Amygdala (tissue), 56 donors: ENCODE measurements around the gene FAM184A.
"Not testable (repeated sequence)": the region's sequence is repeated elsewhere in the genome, so short reads cannot be mapped to it uniquely, and the experiment has no call there.

Experiments used
- DNase-seq, 56 donors: peaks; one replicate each; lab custom pipeline; 2025; lab: John Stamatoyannopoulos, UW

FAM184A gene

DNA sequence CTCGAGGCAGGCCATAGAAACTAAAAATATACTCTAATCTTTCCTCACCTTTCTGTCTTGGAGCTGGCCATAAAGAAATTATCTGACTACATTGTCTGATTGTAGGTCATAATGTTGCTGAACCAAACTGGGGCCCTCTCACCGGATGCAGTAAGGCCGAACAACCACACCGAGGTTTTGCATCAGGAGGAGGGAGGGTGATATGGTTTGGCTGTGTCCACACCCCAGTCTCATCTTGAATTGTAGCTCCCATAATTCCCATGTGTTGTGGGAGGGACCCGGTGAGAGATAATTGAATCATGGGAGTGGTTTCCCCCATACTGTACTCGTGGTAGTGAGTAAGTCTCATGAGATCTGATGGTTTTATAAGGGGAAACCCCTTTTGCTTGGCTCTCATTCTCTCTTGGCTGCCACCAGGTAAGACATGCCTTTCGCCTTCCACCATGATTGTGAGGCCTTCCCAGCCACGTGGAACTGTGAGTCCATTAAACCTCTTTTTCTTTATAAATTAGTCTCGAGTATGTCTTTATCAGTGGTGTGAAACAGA is 19.4 kb upstream of the FAM184A start:
- DNase-seq = not testable (repeated sequence)

GRCh38 chr6:119096721-119097565 is 18.5 kb upstream of the FAM184A start:
- DNase-seq = peak in 48 of 56 donors; percentile 5 to 88 (median 48)

GRCh38 chr6:119090256-119090655 is 11.8 kb upstream of the FAM184A start:
- no peak for DNase-seq

- DNase-seq = no peak
These were observed 6.3 kb upstream of the FAM184A start for GRCh38 chr6:119084784-119085183.

- DNase-seq = no peak
These were observed 4.5 kb upstream of the FAM184A start for GRCh38 chr6:119083007-119083406.

DNA sequence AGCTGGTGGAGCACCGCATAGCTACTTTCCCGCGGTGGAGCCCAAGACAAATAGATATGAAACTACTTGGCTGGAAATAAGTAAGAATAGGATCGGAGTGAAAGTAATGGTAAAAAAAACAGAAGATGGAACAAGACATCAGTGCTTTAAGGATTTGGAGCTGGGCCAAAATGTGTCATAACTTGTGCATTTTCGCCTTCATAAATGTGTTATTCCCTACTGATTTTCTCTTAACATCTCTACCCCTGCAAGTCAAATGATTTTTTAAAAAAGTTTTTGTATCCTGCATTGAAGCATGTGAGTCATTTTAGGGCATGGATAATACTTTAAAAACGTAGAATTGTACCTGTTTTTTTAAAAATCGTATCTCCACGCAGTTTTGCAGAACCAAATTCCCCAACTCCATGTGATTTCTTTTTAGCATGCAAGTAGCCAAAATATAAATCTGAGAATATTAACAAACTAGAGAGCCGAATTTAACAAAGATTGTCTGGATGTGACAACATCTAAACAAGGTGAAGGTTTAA is 882 bp upstream of the FAM184A start:
- peak in 2 of 56 donors; percentile 31 to 36 for DNase-seq

- peak in 31 of 56 donors; percentile 4 to 59 (median 23) for DNase-seq
These were observed 655 bp downstream of the FAM184A start for GRCh38 chr6:119077643-119078375.

DNA sequence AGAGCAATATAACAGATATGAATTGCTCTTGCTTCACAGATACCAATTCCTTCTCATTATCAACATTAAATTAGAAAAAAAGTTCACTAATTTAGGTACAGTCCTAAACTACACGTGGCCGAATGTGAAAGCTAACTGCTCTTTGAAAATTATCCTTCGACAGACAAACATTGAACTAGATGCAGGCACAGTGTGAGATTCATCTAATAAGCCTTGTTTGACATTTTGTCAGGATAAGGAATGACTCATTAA is 1.1 kb downstream of the FAM184A start:
- DNase-seq = no peak

DNA sequence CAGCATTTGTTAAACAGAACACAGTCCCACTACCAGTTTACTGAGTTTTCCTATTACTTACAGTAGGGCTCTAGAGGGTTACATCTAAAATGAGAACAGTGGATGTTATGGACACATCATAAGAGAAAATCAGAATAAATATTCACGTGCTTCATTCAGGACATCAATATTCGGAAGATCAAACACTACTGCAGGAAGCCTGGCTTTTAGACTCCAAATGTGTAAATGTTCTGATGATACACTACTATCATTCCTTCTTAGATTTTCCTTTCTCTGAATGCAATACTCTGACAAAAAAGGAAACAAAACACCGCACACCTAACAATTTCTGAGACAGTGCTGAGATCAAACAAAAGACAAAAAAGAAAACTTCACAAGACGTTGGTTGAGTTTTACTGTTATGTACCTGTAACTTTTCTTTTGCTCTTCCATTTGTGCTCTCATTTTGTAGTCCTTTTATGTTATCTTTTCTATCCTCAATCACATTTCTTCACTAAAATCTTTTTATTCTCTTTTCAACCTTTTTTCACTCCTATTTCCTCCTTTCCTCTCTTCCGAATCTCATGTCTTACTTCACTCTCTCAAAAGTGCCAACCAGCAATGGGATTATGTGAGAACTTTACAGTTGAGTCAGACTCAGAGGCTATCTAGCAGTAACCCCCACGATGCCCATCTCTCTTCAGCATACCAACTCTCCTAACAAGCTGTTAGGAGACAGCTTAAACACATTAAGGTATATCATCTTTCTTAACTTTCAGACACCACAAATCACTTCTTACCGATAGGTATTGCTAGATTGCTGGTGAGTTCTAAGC is 1.7 kb downstream of the FAM184A start:
- DNase-seq = no peak

- DNase-seq = no peak
These were observed 2.3 kb downstream of the FAM184A start for GRCh38 chr6:119076173-119076572.

GRCh38 chr6:119075200-119075981 is 3.1 kb downstream of the FAM184A start:
- no peak for DNase-seq

DNA sequence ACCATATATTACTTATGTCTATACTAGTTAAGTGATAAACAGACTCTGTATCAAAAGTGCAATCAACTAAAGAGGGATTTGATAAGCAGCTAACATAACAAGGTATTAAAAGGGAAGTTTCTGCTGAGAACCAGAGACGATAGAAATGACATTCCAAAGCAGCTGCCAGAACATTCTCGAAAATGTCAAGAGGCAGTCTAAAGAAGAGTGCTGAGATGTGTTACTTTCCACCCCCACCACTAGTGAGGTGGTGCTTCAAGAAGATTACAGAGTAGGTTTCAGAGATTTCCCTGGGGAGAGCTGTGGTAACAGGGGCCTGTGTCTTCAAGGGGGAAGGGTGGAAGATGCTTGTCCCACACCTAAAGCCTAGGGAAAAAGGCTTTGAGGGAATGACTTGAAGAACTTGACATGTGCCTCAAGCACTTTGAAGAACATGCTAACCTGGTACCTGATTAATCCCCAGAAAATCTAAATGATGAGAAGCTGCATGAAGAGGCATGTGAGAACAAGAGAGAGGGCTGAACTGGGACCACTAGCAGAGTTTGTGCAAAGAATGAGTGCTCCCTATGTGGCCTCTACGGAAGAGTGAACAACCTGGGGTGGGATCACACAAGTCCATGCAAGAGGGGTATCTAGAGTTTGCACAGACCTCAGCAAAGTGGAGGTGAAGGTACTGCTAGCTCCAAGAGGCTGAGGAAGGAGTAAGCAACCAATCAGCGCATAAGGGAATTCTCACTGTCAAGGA is 5.0 kb downstream of the FAM184A start:
- no peak for DNase-seq

GRCh38 chr6:119071576-119071975 is 6.9 kb downstream of the FAM184A start:
- DNase-seq = no peak

GRCh38 chr6:119067091-119067490 is 11.4 kb downstream of the FAM184A start:
- no peak for DNase-seq

- no peak for DNase-seq
These were observed 11.9 kb downstream of the FAM184A start for GRCh38 chr6:119066517-119066916.

DNA sequence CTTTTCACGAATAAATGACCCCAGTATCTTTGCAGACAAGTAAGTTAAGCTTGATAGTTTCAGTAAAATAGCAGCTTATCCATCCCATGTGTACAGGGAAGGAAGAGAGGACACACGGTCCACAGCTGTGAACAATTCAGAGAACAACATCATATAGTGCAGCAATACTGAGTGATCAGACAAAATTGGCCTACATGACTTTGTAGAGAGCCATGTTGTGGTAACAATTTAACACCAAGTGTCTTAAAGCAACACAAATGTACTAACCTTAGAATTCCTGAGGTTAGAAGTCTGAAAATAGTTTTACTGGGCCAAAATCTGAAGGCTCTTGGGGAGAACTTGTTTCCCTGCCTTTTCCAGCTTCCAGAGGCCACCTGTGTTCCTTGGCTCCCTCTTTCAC is 12.5 kb downstream of the FAM184A start:
- DNase-seq = no peak

GRCh38 chr6:119065382-119065781 is 13.1 kb downstream of the FAM184A start:
- no peak for DNase-seq

GRCh38 chr6:119063491-119063890 is 15.0 kb downstream of the FAM184A start:
- DNase-seq = no peak

- no peak for DNase-seq
These were observed 17.2 kb downstream of the FAM184A start for GRCh38 chr6:119061215-119061614.
